AML-193 (cell line): ENCODE data around the gene TRIM14.

ENCODE experiments used
- DNase-seq, 2 experiments: peaks; one replicate each; lab custom pipeline; 2025; lab: John Stamatoyannopoulos, UW

TRIM14 gene, protein sequence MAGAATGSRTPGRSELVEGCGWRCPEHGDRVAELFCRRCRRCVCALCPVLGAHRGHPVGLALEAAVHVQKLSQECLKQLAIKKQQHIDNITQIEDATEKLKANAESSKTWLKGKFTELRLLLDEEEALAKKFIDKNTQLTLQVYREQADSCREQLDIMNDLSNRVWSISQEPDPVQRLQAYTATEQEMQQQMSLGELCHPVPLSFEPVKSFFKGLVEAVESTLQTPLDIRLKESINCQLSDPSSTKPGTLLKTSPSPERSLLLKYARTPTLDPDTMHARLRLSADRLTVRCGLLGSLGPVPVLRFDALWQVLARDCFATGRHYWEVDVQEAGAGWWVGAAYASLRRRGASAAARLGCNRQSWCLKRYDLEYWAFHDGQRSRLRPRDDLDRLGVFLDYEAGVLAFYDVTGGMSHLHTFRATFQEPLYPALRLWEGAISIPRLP

DNA sequence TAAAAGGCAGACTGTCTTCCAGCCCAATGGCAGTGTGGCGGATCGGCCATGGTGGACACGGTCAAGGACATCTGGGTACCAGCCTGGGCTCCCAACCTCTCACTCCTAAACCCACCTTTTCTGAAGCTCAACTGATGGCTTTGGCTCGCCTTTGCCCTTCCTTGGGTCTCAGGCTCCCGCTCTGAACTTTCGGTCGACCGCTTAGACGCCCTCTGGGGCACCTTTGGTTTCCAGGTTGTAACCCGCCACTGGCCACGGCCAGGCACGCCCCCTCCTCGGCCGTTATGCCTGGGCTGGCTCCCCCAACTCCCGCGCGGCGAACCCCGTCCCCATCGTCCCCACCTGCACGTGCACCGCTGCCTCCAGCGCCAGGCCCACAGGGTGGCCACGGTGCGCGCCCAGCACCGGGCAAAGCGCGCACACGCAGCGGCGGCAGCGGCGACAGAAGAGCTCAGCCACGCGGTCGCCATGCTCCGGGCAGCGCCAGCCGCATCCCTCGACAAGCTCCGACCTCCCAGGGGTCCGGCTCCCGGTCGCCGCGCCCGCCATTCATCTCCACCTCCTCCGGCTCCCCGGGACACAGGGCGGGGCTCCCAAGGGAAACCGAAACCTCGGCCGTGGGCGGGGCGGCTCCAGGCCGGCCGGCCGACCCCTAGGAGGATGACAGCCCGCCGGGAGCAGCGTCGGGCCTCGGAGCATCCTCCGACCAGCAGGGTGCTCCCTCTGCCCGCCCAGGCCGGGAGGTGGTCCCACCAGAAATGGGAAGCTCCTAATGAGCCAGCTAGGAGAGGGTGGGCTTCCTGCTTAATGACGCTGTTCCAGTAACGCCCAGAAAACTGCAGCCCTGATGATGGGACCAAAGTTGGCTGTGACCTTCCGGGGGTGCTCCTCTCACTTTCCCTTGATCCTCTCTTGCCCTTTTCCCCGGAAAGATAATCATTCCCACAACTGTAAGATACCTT is at the start of gene TRIM14:
TSS of gene TRIM14 (minus strand) at position 583 of the 962 bp plus-strand sequence. CDS start at position 549, 34 bp downstream.
- DNase-seq = peak; percentile 48 to 52

DNA sequence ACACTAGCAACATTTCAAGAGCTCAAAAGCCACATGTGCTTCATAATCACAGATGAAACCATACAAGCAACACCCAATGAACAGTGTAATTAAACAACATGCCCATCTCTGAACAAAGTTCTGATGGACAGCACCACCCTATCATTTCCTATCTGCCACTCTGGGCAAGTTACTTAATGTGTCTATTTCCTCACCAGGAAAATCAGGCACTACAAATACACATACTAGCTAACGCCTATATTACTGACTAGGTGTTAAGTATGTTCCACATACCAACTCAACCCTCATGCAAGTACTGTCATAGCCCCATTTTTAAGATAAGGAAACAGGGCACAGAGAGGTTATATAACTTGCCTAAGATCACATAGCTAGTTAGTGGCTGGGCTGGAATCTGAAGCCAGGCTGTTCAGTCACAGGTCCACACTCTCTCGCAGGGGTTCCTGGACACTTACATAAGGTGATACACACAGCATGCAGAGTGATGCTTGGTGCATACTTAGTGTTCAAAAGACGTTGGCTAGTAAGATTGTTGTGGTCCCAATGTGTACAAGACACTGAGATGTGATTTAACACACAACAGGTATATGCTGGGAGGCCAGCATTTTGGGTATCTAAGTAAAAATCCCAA is 49.2 kb upstream of the TRIM14 start:
- no peak for DNase-seq

DNA sequence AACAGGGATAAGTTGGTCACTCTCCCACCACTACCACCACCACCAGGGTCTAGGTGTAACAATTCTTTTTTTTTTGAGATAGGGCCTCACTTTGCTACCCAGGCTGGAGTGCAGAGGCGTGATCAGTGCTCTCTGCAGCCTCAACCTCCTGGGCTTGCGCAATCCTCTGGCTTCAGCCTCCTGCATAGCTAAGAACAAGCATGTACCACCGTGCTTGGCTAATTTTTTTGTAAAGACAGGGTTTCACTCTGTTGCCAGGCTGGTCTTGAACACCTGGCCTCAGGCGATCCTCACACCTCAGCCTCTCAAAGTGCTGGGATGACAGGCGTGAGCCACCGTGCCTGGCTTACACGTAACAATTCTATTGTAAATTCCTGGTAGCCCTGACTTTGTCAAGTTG is 45.9 kb upstream of the TRIM14 start:
- DNase-seq = peak; percentile 11 to 13

DNA sequence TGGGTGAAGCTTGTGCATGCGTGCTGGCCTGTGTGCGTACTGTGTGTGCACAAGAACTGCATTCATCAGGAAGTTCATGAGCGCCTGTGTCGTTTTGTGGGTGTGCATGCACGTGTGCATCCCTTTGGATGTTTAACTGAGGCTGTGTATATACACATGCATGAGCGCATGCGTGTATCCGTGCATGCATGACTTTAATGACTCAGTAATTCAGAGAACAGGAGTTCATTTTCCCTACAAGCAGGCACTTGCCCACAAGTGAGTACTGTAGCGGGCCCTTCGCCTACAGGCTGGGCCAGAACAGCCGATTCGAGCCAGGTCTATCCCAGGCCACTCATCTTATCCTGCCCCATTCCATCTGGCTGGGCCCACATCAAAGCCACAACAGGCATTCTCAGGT is 43.6 kb upstream of the TRIM14 start:
- DNase-seq = no peak

DNA sequence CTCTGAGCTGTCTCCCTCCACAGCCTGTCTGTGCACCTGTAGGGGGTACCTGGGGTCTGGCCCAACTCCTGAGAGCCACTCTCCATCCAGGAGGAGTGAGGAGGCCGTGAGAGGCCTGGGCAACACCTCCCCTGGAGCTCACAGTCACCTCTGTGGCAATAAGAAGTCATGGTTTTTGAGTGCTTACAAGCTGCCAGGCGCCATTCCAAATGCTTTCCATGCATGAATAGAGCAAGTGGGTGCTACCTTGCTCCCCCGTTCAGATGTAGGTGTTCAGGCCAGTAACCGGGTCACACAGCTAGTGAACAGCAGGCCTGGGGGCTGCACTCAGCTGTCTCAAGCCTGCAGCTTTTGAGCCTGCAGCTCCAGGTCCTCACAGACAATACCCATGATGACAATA is 42.8 kb upstream of the TRIM14 start:
- DNase-seq = no peak

DNA sequence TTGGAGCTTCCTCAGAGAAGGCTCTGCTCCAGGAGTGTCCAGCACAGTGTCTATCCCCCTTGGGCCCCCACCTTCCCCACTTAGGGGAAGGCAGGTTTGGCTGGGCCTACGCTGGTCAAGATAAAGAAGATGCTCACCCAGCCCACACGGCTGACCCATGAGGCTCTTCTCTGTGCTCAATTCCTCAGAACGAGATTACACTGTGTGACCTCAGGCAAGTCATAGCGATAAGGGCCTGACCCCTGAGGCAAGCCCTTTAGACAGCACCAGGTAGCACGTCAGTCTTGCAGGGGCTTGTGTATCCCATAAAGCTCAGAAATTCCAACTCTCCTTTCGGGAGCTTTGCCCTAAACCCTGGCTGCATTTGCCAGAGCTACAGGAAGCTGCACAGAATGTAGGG is 40.8 kb upstream of the TRIM14 start:
- no peak for DNase-seq

DNA sequence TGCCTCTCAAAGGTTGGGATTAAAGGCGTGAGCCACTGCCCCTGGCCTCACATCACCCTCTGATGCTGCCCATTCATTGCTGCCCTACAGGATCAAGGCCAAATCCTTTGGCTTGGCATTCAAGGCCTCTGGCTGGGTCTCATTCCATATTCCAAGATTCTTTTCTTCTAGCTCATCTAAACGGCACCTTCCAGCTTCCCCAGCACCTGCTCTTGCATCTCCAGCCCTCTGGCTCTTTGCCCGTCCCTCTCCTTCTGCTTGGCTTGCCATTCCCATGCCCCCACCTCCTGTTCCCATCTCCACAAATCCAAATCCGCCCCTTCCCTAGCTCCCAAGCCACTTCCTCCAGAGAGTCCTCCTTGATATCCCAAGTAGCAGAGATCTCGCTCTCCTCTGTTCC is 40.3 kb upstream of the TRIM14 start:
- DNase-seq = no peak

DNA sequence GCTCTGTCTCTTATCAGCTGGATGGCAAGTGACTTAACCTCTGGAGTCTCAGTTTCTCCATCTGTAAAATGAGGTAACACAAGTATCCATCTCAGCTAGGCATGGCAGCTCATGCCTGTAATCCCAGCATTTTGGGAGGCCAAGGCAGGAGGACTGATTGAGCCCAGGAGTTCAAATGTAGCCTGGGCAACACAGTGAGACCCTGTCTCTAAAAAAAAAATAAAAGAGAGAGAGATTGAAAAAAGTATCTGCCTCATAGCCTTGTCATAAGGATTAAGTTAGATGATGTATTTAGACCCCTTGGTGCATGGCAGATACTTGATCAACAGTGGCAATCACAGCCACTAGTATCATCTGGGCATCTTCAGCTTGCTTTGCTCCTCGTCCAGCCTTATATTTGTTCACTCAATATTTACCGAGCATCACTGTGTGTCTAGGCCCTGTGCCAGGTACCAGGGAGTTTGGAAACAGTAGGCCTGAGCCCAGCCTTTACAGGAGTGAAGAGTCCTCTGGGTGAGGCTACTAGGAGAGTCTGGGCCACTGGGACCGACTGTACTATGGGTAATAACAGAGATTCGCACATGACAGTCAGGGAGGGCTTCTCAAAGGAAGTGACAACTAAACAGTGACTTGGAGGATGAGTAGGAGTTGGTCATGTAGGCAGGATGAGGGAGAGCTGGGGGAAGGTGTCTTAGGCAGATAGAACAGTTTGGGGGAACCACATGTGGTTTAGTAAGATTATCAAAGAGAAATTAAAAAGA is 39.2 kb upstream of the TRIM14 start:
- DNase-seq = no peak

DNA sequence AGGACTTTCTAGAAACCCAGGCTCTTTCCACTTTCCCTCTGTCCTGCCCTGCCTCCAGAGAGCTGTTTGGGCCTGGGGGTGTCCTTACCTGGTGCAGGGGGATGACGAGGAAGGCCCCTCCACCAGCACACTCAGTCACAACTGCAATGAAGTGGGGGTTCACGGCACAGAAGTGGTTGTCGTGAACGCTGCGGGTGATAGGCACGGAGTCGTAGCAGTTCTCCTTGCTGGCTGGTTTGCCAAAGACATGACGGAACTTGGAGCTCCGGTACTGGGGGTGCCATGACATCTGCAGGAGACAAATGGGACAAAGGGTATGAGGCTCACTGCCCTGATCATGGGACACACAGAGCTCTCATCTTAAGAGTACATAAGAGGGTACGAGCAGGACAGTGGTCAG is 38.4 kb upstream of the TRIM14 start:
- no peak for DNase-seq

DNA sequence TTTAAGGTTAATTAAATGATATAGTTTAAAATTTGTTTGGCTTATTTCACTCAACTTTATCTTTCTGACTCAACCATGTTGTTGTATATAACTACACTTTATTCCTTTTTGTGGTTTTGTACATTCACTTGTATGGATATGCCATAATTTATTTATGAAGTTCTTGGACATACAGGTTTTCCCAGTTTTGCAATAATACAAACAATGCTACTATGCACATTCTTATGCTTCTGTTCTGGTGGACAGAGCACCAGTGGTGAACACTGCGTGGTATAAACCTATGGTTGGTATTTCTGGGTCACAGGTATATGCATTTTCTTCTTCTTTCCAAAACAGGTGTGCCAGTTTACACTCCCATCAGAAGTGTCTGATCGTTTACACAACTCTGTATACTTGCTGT is 35.7 kb upstream of the TRIM14 start:
- no peak for DNase-seq

DNA sequence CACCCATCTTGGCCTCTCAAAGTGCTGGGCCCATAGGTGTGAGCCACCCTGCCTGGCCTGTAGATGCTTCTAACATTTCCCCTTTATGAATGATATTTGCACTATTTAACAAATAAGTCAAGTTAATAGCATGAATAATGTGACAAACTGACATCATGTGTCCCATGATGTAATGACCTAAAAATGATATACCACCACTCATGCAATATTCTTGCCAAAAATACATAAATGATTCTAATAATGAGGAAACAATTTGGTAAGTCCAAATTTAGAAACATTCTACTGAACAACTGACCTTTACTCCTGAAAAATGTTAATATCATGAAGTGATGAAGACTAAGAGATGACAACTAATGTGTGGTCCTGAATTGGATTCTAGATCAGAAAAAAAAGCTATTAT is 33.5 kb upstream of the TRIM14 start:
- no peak for DNase-seq

DNA sequence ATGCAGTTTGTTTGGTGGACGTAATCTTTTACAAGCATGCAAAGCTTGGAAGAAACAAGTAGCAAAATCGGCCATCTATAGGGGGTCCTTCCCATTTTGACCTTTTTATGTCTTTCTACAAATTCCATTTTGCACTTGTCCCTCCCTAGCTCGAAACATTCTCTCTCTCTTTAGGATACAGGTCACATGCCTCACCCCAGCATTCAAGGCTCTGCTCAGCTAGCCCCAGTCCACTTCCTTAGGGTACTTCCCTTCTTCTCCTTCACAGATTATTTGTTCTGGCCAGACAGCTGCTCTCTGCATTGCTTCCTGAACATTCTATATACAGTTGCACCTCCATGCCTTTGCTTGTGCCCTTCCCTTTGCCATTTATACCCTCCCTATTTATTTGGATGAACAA is 31.7 kb upstream of the TRIM14 start:
- peak; percentile 27 to 38 for DNase-seq

DNA sequence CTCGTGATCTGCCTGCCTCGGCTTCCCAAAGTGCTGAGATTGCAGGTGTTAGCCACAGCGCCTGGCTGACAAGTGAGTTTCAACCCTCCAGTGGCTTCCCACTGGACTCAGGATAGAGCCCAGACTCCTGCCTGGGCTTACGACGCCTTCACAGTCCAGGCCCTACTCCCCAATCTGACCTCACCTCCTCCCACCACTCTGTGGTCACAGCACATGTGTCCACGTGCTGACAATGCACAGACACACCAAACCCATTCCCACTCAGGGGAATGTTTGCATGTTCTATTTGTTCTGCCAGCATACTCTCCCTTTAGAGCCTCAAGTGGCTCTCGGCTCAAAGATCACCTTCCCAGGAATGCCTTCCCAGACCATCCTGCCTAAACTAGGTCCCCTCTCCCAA is 31.1 kb upstream of the TRIM14 start:
- no peak for DNase-seq

DNA sequence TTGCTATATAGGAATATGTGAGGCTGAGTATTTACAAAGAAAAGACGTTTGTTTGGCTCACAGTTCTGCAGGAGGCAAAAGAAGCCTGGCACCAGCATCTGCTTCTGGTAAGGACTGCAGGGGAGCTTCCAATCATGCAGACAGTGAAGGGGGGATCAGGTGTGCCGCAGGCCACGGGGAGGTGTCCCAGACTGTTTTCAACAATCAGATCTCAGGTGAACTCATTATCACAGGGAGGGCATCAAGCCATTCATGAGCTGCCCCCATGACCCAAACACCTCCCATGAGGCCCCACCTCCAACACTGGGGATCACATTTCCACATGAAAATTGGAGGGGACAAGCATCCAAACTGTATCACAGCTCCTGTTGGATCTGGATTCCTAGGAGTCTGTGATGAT is 30.4 kb upstream of the TRIM14 start:
- DNase-seq = no peak

DNA sequence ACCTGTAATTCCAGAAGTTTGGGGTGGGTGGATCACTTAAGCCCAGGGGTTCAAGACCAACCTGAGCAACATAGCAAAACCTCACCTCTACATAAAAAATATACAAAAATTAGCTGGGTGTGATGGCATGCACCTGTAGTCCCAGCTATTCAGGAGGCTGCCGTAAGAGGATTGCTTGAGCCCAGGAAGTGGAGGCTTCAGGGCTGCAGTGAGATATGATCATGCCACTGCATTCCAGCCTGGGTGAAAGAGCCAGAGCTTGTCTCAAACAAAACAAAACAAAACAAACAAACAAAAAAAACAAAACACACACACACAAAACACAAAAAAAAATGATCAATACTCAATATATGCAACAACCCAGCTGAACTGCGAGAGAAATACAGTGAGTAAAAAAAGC is 29.5 kb upstream of the TRIM14 start:
- DNase-seq = no peak

DNA sequence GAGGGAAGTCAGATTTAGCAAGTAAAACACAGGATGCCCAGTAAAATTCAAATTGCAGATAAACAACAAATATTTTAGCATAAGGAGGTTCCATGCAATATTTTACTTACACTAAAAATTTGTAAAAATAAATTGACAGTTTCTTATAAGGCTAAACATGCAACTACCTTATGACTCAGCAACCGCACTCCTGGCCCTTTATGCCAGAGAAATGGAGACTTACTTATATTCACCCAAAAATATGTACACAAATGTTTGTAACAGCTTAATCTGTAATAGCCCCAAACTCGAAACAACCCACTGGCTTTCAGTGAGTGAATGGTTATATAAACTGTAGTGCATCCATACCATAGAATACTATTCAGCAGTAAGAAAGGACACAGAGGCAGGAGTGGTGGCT is 28.6 kb upstream of the TRIM14 start:
- DNase-seq = peak; percentile 12 to 14

DNA sequence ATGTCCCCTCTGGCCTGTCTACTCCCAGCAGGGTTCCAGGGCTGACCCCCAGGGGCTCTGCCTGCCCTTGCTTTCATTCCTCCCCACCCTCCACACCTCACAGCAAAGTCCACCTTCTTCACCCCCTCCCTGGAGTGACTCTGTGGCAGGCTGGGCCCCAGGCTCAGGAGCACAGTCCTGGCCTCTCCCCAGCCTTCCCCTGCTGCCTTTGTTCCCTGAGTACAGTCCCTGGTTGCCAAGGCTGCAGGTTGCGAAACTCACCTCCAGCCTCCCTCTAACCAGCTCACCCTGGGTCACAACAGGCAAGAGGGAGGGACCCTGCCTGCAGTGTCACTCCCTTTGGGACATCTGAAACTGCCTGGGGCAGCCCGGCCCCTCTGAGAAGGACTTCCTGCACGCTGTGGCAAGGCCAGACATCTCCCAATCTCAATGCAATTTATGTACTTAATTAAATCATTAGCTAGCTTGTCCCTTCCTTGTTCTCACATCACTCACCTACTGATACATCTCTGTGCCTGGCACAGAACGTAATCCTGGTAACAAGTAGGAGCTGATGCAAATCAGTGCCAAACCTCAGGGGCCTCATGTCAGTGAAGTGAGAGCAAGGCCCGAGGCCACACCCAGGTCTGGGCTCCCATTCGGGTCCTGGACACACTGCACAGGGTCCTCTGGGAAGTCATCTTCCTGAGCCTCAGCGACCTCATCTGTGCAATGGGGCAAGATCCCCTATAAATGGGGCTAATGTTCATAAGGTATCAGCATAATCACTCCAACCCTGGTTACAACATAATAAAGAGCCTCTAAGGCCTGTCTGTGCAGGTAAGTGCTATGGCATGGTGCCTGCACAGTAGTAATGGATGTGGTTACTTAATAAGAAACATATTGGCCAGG is 27.3 kb upstream of the TRIM14 start:
- DNase-seq = peak; percentile 94 to 95

DNA sequence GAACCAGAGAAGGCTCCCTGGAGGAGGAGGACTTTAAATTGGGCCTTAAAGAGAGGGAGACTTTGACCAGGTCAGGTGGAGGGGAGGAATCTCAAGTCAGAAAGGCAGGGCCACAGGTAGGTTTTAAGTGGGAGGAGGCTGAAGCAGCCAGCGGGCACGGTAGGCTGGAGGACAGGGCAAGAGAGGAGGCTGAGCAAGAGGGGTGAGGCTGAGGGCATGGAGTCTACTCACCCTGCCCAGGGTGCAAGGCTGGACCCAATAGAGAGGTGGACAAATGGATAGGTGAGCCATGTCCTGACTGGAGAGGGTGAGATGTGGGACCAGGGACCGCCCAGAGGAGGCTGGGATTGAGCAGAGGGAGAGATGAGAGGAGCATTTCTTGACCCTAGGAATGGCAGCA is 25.6 kb upstream of the TRIM14 start:
- no peak for DNase-seq

DNA sequence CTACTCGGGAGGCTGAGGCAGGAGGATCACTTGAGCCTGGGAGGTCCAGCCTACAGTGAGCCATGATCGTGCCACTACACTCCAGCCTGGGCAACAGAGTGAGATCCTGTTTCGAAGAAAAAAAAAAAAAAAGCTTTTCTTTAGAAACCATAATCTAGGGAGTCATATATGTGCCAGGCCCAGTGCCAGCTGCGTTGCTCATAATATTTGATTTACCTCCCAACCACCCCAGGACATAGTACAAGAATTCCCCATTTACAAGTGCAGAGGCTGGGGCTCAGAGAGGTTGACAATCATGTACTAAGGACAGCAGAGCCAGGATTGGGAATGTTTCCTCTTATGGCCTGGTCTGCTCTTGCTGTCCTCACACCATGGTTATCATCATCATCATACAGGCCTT is 25.1 kb upstream of the TRIM14 start:
- no peak for DNase-seq

DNA sequence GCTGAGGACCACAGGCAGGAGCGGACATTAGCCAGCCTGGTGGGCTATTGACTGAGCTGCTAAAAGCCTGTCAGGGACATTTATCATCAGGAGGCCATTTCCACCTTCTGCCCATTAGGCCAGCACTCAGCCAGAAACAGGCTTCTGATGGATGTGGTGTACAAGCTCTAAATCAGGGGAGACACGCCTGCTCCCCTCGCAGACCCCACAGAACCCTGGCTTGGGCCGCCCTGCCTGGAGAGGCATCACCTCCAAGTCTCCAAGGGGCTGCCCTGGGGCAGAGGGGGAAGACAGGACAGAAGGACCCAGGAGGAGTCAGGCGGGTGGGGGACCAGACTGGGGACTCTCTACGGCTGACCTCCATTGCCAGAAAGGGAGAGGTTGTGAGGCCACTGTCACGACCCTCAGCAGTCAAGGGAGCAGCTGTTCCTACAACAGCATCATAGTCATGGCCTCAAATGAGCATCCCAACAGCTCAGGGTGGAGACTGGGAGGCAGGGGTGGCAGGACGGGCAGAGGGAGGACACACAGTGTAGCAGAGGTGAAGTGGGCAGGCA is 24.0 kb upstream of the TRIM14 start:
- no peak for DNase-seq
